Measurements from ENCODE around the gene PIP5K1C.

DNA sequence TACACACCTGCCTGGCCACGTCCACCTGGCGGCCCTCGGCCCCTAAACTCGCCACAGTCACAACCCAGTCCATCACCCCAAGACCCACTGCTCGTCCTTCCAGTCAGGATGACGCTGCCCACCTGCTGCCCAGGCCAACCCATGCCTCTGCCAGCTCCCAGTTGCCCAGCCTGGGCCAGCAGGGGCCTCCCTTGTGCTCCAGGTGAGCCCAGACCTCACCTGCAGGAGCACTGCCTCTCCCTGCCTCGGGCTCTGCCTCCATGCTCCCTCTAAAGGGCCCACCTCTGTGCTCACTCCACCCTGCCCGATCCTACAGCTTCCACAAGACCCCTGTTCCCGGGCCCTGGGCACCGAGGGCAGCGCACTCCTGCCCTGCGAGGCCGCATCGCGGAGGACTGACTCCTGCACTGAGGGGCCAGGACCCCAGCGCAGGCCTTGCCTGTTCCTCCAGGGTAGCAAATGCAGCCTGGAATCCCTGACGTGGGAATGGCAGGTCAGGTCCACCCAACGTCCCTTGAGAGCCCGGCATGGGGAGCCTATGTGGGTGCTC lies 65.7 kb downstream of the PIP5K1C start:
- TF ChIP-seq CTCF (IDR thresholded peaks at IDR 0.05; ENCODE audit: poor library complexity, severe bottlenecking) (no peak), EZH2 (IDR thresholded peaks at IDR 0.05; ENCODE audit: borderline replicate concordance, insufficient read depth, low read length, poor library complexity, severe bottlenecking) (no peak), TAF1 (IDR thresholded peaks at IDR 0.05; ENCODE audit: low read depth) (no peak), RAD21 (conservative IDR thresholded peaks at IDR 0.05) (no peak), POLR2AphosphoS5 (IDR thresholded peaks at IDR 0.05) (no peak), MXI1 (conservative IDR thresholded peaks at IDR 0.05; ENCODE audit: poor library complexity, severe bottlenecking) (no peak), REST (IDR thresholded peaks at IDR 0.05; ENCODE audit: borderline replicate concordance) (no peak), SMC3 (conservative IDR thresholded peaks at IDR 0.05; ENCODE audit: poor library complexity) (no peak), EP300 (conservative IDR thresholded peaks at IDR 0.05; ENCODE audit: poor library complexity, severe bottlenecking) (no peak)
